GM12864 (cell line): ENCODE measurements around the gene RAD50.
"Not testable (repeated sequence)": the region's sequence is repeated elsewhere in the genome, so short reads cannot be mapped to it uniquely, and the experiment has no call there.

Source experiments
- DNase-seq: peaks from one replicate; pipeline ENCODE4 v3.0.0-alpha.2; 2011; ENCODE audit warnings: low read depth
- H3K4me3 ChIP-seq: 2 replicates; pipeline ENCODE4 v1.5.1; 2011; ENCODE audit warnings: mild to moderate bottlenecking, low read depth, low read length, control low read depth
- CTCF ChIP-seq: IDR thresholded peaks from 2 replicates; pipeline ENCODE4 v1.5.1; 2011; ENCODE audit warnings: low read depth, mild to moderate bottlenecking, moderate library complexity, low read length, control low read depth, inconsistent platforms; ENCODE audit errors: missing control alignments

The RAD50 gene

GRCh38 chr5:132543472-132544201 lies 13.1 kb upstream of the RAD50 start, which contains the start of gene IL5:
Gene IL5 (minus strand): TSS chr5:132543522. CDS start chr5:132543478, 44 bp downstream.
- H3K4me3 ChIP-seq, result no peak within 1 kb of the TSS
- no peak for DNase-seq
- TF ChIP-seq CTCF, result no peak

- no peak overlapping the region for H3K4me3 ChIP-seq
Observed at GRCh38 chr5:132546108-132546507, 10.7 kb upstream of the RAD50 start.

GRCh38 chr5:132547269-132547668 lies 9.5 kb upstream of the RAD50 start:
- no peak for DNase-seq
- no peak for TF ChIP-seq CTCF
- no peak overlapping the region for H3K4me3 ChIP-seq

More at GRCh38 chr5:132546108-132546507, 10.7 kb upstream of the RAD50 start:
- no peak for TF ChIP-seq CTCF
- no peak for DNase-seq

- H3K4me3 ChIP-seq, DNase-seq: not testable (repeated sequence)
Observed at GRCh38 chr5:132548834-132549233, 7.9 kb upstream of the RAD50 start.

GRCh38 chr5:132549576-132549975 lies 7.2 kb upstream of the RAD50 start:
- DNase-seq, result no peak
- no peak for TF ChIP-seq CTCF
- no peak overlapping the region for H3K4me3 ChIP-seq

GRCh38 chr5:132556153-132556762 lies 519 bp upstream of the RAD50 start:
- H3K4me3 ChIP-seq, result peak overlapping the region; percentile 70
- peak; percentile 10 for DNase-seq
- TF ChIP-seq CTCF, result no peak

- no peak for TF ChIP-seq CTCF
- peak; percentile 36 for DNase-seq
- H3K4me3 ChIP-seq, result peak overlapping the region; percentile 70
Observed at GRCh38 chr5:132557478-132558172, 848 bp downstream of the RAD50 start.
